GM12878 (cell line): Measurements from ENCODE around the gene HSP90AB1. TPM values are rescaled to one million over a fixed set of nuclear protein-coding genes. Genes with fewer than 3 reads are reported as not detected.

Source experiments
- ATAC-seq: fragments of 200-7000 bp; cut with Tn5 transposase; 3 replicates; pipeline ENCODE4 v1.9.1; 2020; ENCODE audit warnings: mild to moderate bottlenecking, moderate library complexity
- BruUV-seq: library from RNA; stranded (reverse); fragments of 400-500 nt; replicated peaks from 2 replicates; lab custom pipeline; 2021; lab: Mats Ljungman, UMichigan
- CTCF ChIA-PET: fragments of 300-600 bp; sonication (Branson Sonifier 250); formaldehyde crosslinking; extraction: SDS; loops from one replicate; lab custom pipeline; 2021; ENCODE audit warnings: inconsistent platforms; lab: Yijun Ruan, JAX
- POLR2A ChIA-PET: fragments of 350-600 bp; formaldehyde crosslinking; extraction: SDS; loops from one replicate; lab custom pipeline; 2021; ENCODE audit warnings: inconsistent platforms; lab: Charles Lee
- RAD21 ChIA-PET: fragments of 300-600 bp; sonication (Branson Sonifier 250); formaldehyde crosslinking; loops from one replicate; lab custom pipeline; 2023; ENCODE audit warnings: antibody characterized with exemption; ENCODE audit not compliant: unreplicated experiment; lab: Charles Lee
- SMC1A ChIA-PET: fragments of 300-600 bp; sonication (Branson Sonifier 250); formaldehyde crosslinking; loops from one replicate; lab custom pipeline; 2023; ENCODE audit not compliant: unreplicated experiment, uncharacterized antibody; lab: Charles Lee
- DNase-seq: peaks from one replicate; pipeline ENCODE4 v3.0.0-alpha.2; 2011; ENCODE audit warnings: low read depth, low spot score
- FAIRE-seq: peaks from 3 replicates; lab custom pipeline; 2011; peaks lifted over from hg19 to GRCh38; lab: Jason Lieb, UNC
- H2AFZ ChIP-seq: 2 replicates; pipeline ENCODE4 v1.6.0; 2011; ENCODE audit warnings: low read depth, low read length, control low read depth; ENCODE audit not compliant: control insufficient read depth
- H3K27ac ChIP-seq: 2 replicates; pipeline ENCODE4 v1.5.1; 2011; ENCODE audit warnings: control low read depth; ENCODE audit not compliant: control insufficient read depth, insufficient read depth
- H3K27me3 ChIP-seq, 2 experiments: replicated peaks in 1 of 2; 2 replicates each; pipeline versions ENCODE4 v1.6.0 to v1.6.1; 2011; ENCODE audit warnings: low read length in 1 of 2; ENCODE audit not compliant: control insufficient read depth in 2 of 2, insufficient read depth in 2 of 2
- H3K36me3 ChIP-seq, 2 experiments: 2 replicates each; pipeline ENCODE4 v1.5.1; 2011; ENCODE audit warnings: low read length in 1 of 2; ENCODE audit not compliant: control insufficient read depth in 2 of 2, insufficient read depth in 2 of 2
- H3K4me1 ChIP-seq: 2 replicates; pipeline ENCODE4 v1.6.1; 2011; ENCODE audit warnings: mild to moderate bottlenecking, low read length, moderate library complexity, mixed read lengths; ENCODE audit not compliant: control insufficient read depth, insufficient read depth
- H3K4me2 ChIP-seq: 2 replicates; pipeline ENCODE4 v1.6.0; 2011; ENCODE audit warnings: control low read depth; ENCODE audit not compliant: control insufficient read depth, insufficient read depth
- H3K4me3 ChIP-seq: fragments of 200-600 bp; sonication (generic); 2 replicates; pipeline ENCODE4 v1.5.1; 2016
- H3K79me2 ChIP-seq: 2 replicates; pipeline ENCODE4 v1.6.0; 2011; ENCODE audit warnings: low read length; ENCODE audit not compliant: control insufficient read depth, insufficient read depth
- H3K9ac ChIP-seq: 2 replicates; pipeline ENCODE4 v1.8.0; 2011; ENCODE audit warnings: low read length, control low read depth, mixed read lengths; ENCODE audit not compliant: control insufficient read depth, insufficient read depth
- H3K9me3 ChIP-seq: replicated peaks from 3 replicates; pipeline ENCODE4 v1.5.1; 2011; ENCODE audit warnings: mild to moderate bottlenecking, low read length; ENCODE audit not compliant: control insufficient read depth, insufficient read depth
- H4K20me1 ChIP-seq: 2 replicates; pipeline ENCODE4 v1.6.0; 2011; ENCODE audit not compliant: control insufficient read depth, insufficient read depth
- ATF7 ChIP-seq: fragments of 450-650 bp; IDR thresholded peaks from 2 replicates; pipeline ENCODE4 v1.6.1; 2016; ENCODE audit warnings: low read depth, mild to moderate bottlenecking
- BCL11A ChIP-seq: IDR thresholded peaks from 2 replicates; pipeline ENCODE4 v1.6.1; 2011; ENCODE audit warnings: low read depth, low read length
- CBX5 ChIP-seq: sonication (generic); IDR thresholded peaks from 2 replicates; pipeline ENCODE4 v1.6.1; 2016; ENCODE audit warnings: low read depth, moderate library complexity, mild to moderate bottlenecking, inconsistent platforms
- EED ChIP-seq: sonication (generic); IDR thresholded peaks from 2 replicates; pipeline ENCODE4 v1.6.1; 2016; ENCODE audit warnings: antibody characterized with exemption, low read depth
- HDGF ChIP-seq: fragments of 450-650 bp; IDR thresholded peaks from 2 replicates; pipeline ENCODE4 v1.6.1; 2016; ENCODE audit warnings: antibody characterized with exemption
- NFYA ChIP-seq: IDR thresholded peaks from 2 replicates; pipeline ENCODE4 v1.6.1; 2011; ENCODE audit warnings: low read depth, mild to moderate bottlenecking, low read length, improper control_type of control experiment, borderline replicate concordance
- PAX8 ChIP-seq: fragments of 450-650 bp; IDR thresholded peaks from 2 replicates; pipeline ENCODE4 v1.6.1; 2017; ENCODE audit warnings: mild to moderate bottlenecking, moderate library complexity
- PRDM15 ChIP-seq: fragments of 450-650 bp; formaldehyde crosslinking; IDR thresholded peaks from 2 replicates; pipeline ENCODE4 v1.4.0; 2020; ENCODE audit warnings: mild to moderate bottlenecking, moderate library complexity
- WGBS: methylation state at CpG from one replicate; pipeline ENCODE4 v1.1.6; 2016; ENCODE audit warnings: low lambda C conversion rate; ENCODE audit not compliant: insufficient replicate concordance, insufficient coverage; ENCODE audit errors: missing lambda C conversion rate; 5-methylcytosine and 5-hydroxymethylcytosine counted together
- in situ Hi-C: fragments of 300-500 bp; cut with MboI; formaldehyde crosslinking; loops from 9 replicates; pipeline ENCODE4 v1.14.3; 2018; ENCODE audit warnings: mixed read lengths
- intact Hi-C: fragments of 100-400 bp; cut with micrococcal nuclease; formaldehyde crosslinking; loops from one replicate; pipeline ENCODE4 v1.14.2; 2022; ENCODE audit not compliant: unreplicated experiment
- polyA plus RNA-seq, 11 experiments: library from polyadenylated mRNA; depleted of rRNA in 4 of 11; unstranded in 6 of 11; stranded (reverse) in 5 of 11; fragments of >200 nt; fragmentation: Nextera tagmentation in 4 of 11; fragmentation: Illumina TruSeq in 1 of 11; extraction: Ambion mirVana in 4 of 11; extraction: Trizol in 1 of 11; gene quantifications; 1 replicate in 1 of 11; 2 replicates in 10 of 11; pipeline versions ENCODE4 v1.2.1 to v1.2.3, GENCODE V29; 2011 to 2016; ENCODE audit warnings: inconsistent platforms in 2 of 11, missing spikeins in 2 of 11, low read depth in 1 of 11
- total RNA-seq, 4 experiments: library from RNA; depleted of rRNA in 3 of 4; stranded (reverse); fragments of >200 nt in 3 of 4; fragmentation: Illumina TruSeq in 1 of 4; extraction: Trizol in 1 of 4; gene quantifications; 2 replicates each; pipeline versions ENCODE4 v1.2.1 to v1.2.3, GENCODE V29; 2013 to 2021
- TF ChIP-seq, protein P1 (sequence below): IDR thresholded peaks from 2 replicates; pipeline ENCODE4 v1.6.1; 2012; ENCODE audit warnings: mild to moderate bottlenecking, low read depth, low read length
- TF ChIP-seq, protein P2 (sequence below): IDR thresholded peaks from 2 replicates; pipeline ENCODE4 v1.6.1; 2012; ENCODE audit warnings: low read depth, low read length, improper control_type of control experiment

The HSP90AB1 gene
- total and polyA plus RNA-seq, 10 of the 15 experiments (the other 5 are each of a cell fraction or from before 2014, with no cell fraction given): 988 to 1,682 (median 1,146) TPM

DNA sequence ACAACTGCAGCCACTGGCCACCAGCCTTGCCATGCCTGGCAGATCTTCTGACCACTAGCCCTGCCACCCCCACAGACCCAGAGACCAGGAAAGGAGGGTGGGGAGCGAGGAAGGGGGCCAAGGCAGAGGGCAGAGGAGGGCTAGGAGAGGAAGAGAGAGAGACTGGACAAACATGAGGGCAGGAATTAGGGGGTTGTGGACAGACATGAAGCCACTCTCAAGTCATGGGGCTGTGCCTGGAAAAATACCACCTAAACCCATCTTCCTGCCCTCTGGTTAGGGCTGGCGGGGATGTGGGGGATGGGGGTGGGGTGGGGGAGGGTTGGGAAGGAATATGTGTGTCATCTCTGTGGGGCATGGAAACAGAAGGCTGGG, 25.0 kb upstream of the HSP90AB1 start (continued):
- TF ChIP-seq, protein P1, sequence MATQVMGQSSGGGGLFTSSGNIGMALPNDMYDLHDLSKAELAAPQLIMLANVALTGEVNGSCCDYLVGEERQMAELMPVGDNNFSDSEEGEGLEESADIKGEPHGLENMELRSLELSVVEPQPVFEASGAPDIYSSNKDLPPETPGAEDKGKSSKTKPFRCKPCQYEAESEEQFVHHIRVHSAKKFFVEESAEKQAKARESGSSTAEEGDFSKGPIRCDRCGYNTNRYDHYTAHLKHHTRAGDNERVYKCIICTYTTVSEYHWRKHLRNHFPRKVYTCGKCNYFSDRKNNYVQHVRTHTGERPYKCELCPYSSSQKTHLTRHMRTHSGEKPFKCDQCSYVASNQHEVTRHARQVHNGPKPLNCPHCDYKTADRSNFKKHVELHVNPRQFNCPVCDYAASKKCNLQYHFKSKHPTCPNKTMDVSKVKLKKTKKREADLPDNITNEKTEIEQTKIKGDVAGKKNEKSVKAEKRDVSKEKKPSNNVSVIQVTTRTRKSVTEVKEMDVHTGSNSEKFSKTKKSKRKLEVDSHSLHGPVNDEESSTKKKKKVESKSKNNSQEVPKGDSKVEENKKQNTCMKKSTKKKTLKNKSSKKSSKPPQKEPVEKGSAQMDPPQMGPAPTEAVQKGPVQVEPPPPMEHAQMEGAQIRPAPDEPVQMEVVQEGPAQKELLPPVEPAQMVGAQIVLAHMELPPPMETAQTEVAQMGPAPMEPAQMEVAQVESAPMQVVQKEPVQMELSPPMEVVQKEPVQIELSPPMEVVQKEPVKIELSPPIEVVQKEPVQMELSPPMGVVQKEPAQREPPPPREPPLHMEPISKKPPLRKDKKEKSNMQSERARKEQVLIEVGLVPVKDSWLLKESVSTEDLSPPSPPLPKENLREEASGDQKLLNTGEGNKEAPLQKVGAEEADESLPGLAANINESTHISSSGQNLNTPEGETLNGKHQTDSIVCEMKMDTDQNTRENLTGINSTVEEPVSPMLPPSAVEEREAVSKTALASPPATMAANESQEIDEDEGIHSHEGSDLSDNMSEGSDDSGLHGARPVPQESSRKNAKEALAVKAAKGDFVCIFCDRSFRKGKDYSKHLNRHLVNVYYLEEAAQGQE: no peak
- no peak for TF ChIP-seq PAX8

- Histone ChIP-seq H3K36me3 (no peaks in the 10 kb centered on the region; a peak in 1 of 4 replicates), H3K27ac (no peak overlapping the region), H4K20me1 (no peaks in the 10 kb centered on the region), H3K79me2 (peaks cover 31% of the 10 kb centered on the region), H3K4me2 (peak overlapping the region; percentile 83), H2AFZ (peak overlapping the region; percentile 83), H3K4me3 (peak overlapping the region; percentile 83), H3K9ac (peak overlapping the region; percentile 28; the same call in 1 of the 2 replicates), H3K4me1 (peaks cover 34% of the 10 kb centered on the region), H3K27me3 (no peaks in the 10 kb centered on the region), H3K9me3 (no peaks in the 10 kb centered on the region)
- ATAC-seq (no peak), FAIRE-seq (no peak), DNase-seq (no peak)
- intact Hi-C loops: no loop called here
- in situ Hi-C loops: no loop called here
- ChIA-PET RAD21 (interaction anchor here (1.2 to 4.5 kb wide), 13 partner anchors 13 to 50 kb away, joined by 3 to 23 read pairs (median 7); partner anchors contain the start of gene HSP90AB1), SMC1A (interaction anchor here (0.6 to 2.2 kb wide), 5 partner anchors 11 to 46 kb away, joined by 3 to 6 read pairs (median 6); no protein-coding TSS in a partner anchor), POLR2A (interaction anchor here (0.6 to 7.0 kb wide), 9 partner anchors 17 to 42 kb away, joined by 3 to 63 read pairs (median 4); partner anchors contain the start of gene HSP90AB1), CTCF (interaction anchor here (0.6 to 6.0 kb wide), 11 partner anchors 11 to 57 kb away, joined by 3 to 95 read pairs (median 6); partner anchors contain the start of gene HSP90AB1)
- 29% methylated on average over 24 of the region's 26 CpGs for WGBS
- no TSS peak for BruUV-seq
- TF ChIP-seq BCL11A: no peak
- TF ChIP-seq PRDM15: no peak
- peak; percentile 20; the same call in 1 of the 2 replicates for TF ChIP-seq ATF7
- peak; percentile 18; the same call in 1 of the 2 replicates for TF ChIP-seq HDGF
- TF ChIP-seq CBX5: no peak
- no peak for TF ChIP-seq NFYA
- peak; percentile 35 for TF ChIP-seq EED
- TF ChIP-seq, protein P2, sequence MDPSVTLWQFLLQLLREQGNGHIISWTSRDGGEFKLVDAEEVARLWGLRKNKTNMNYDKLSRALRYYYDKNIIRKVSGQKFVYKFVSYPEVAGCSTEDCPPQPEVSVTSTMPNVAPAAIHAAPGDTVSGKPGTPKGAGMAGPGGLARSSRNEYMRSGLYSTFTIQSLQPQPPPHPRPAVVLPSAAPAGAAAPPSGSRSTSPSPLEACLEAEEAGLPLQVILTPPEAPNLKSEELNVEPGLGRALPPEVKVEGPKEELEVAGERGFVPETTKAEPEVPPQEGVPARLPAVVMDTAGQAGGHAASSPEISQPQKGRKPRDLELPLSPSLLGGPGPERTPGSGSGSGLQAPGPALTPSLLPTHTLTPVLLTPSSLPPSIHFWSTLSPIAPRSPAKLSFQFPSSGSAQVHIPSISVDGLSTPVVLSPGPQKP: no peak
Measured at GRCh38 chr6:44222486-44223318, 24.2 kb upstream of the HSP90AB1 start.
